ENCODE measurements around the gene TTC9C. TPM values are rescaled to one million over a fixed set of nuclear protein-coding genes. Genes with fewer than 3 reads are reported as not detected.
A peak's percentile ranks its signal among the peaks of the same experiment; 100 is the strongest.

TTC9C gene
- total and polyA plus RNA-seq, 2 of the 13 experiments (the other 11 are each of a cell fraction or from before 2014, with no cell fraction given): 28.0 to 36.4 TPM

GRCh38 chr11:62787005-62787759, 58.9 kb downstream of the TTC9C start, which contains the start of gene TMEM179B (continued):
- TF ChIP-seq, protein P1, sequence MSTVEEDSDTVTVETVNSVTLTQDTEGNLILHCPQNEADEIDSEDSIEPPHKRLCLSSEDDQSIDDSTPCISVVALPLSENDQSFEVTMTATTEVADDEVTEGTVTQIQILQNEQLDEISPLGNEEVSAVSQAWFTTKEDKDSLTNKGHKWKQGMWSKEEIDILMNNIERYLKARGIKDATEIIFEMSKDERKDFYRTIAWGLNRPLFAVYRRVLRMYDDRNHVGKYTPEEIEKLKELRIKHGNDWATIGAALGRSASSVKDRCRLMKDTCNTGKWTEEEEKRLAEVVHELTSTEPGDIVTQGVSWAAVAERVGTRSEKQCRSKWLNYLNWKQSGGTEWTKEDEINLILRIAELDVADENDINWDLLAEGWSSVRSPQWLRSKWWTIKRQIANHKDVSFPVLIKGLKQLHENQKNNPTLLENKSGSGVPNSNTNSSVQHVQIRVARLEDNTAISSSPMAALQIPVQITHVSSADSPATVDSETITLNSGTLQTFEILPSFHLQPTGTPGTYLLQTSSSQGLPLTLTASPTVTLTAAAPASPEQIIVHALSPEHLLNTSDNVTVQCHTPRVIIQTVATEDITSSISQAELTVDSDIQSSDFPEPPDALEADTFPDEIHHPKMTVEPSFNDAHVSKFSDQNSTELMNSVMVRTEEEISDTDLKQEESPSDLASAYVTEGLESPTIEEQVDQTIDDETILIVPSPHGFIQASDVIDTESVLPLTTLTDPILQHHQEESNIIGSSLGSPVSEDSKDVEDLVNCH (CRISPR knock-in tag; IDR thresholded peaks at IDR 0.05): peak; percentile 92; the same call in 1 of the 2 replicates
- TF ChIP-seq FOXK1 (CRISPR knock-in tag; IDR thresholded peaks at IDR 0.05; ENCODE audit: borderline replicate concordance, low read depth) (peak; percentile 93; the same call in 1 of the 2 replicates), RFXANK (CRISPR knock-in tag; IDR thresholded peaks at IDR 0.05) (peak; percentile 41; the same call in 1 of the 2 replicates), KLF6 (CRISPR knock-in tag; IDR thresholded peaks at IDR 0.05) (peak; percentile 67), ATAD3A (CRISPR knock-in tag; IDR thresholded peaks at IDR 0.05) (peak; percentile 5; the same call in 1 of the 2 replicates), PHB2 (IDR thresholded peaks at IDR 0.05; ENCODE audit: partially characterized antibody) (no peak), PRDM10 (CRISPR knock-in tag; IDR thresholded peaks at IDR 0.05; ENCODE audit: low read depth) (no peak), ZNF740 (CRISPR knock-in tag; IDR thresholded peaks at IDR 0.05) (no peak), NR2C2 (CRISPR knock-in tag; IDR thresholded peaks at IDR 0.05; ENCODE audit: borderline replicate concordance) (peak; percentile 91), KDM1A (CRISPR knock-in tag; IDR thresholded peaks at IDR 0.05) (no peak), KMT2B (CRISPR knock-in tag; IDR thresholded peaks at IDR 0.05) (peak; percentile 87), HNF4A (CRISPR knock-in tag; IDR thresholded peaks at IDR 0.05) (no peak), YEATS4 (CRISPR knock-in tag; IDR thresholded peaks at IDR 0.05; ENCODE audit: borderline replicate concordance) (peak; percentile 89), HOXA7 (CRISPR knock-in tag; IDR thresholded peaks at IDR 0.05) (no peak), ZNF609 (CRISPR knock-in tag; IDR thresholded peaks at IDR 0.05; ENCODE audit: borderline replicate concordance) (peak; percentile 83), ZFX (CRISPR knock-in tag; IDR thresholded peaks at IDR 0.05; ENCODE audit: low read depth) (peak; percentile 86), SETDB1 (CRISPR knock-in tag; IDR thresholded peaks at IDR 0.05; ENCODE audit: borderline replicate concordance) (no peak)
- TF ChIP-seq, protein P2, sequence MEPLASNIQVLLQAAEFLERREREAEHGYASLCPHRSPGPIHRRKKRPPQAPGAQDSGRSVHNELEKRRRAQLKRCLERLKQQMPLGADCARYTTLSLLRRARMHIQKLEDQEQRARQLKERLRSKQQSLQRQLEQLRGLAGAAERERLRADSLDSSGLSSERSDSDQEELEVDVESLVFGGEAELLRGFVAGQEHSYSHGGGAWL (CRISPR knock-in tag; IDR thresholded peaks at IDR 0.05): peak; percentile 92
